ENCODE data around the gene AEBP1.

Gene AEBP1

GRCh38 chr7:44133295-44133694 is 29.1 kb downstream of the AEBP1 start:
- H3K4me3 ChIP-seq (ENCODE audit: low read length): no peak overlapping the region
- no peak for DNase-seq (ENCODE audit: low read depth)
- no peak for TF ChIP-seq CTCF (conservative IDR thresholded peaks at IDR 0.05; ENCODE audit: low read depth, low read length)

GRCh38 chr7:44134943-44135628 is 30.9 kb downstream of the AEBP1 start:
- DNase-seq (ENCODE audit: low read depth): no peak
- H3K4me3 ChIP-seq (ENCODE audit: low read length): no peak overlapping the region
- TF ChIP-seq CTCF (conservative IDR thresholded peaks at IDR 0.05; ENCODE audit: low read depth, low read length): no peak

- TF ChIP-seq CTCF (conservative IDR thresholded peaks at IDR 0.05; ENCODE audit: low read depth, low read length): no peak
- DNase-seq (ENCODE audit: low read depth): no peak
- H3K4me3 ChIP-seq (ENCODE audit: low read length): no peak overlapping the region
Observed at GRCh38 chr7:44136731-44137130, 32.6 kb downstream of the AEBP1 start.

- no peak for DNase-seq (ENCODE audit: low read depth)
Observed at GRCh38 chr7:44138698-44139097, 34.6 kb downstream of the AEBP1 start.

GRCh38 chr7:44139311-44140010 is 35.3 kb downstream of the AEBP1 start:
- DNase-seq (ENCODE audit: low read depth): no peak
- no peak for TF ChIP-seq CTCF (conservative IDR thresholded peaks at IDR 0.05; ENCODE audit: low read depth, low read length)
- no peak overlapping the region for H3K4me3 ChIP-seq (ENCODE audit: low read length)

More at GRCh38 chr7:44138698-44139097, 34.6 kb downstream of the AEBP1 start:
- no peak for TF ChIP-seq CTCF (conservative IDR thresholded peaks at IDR 0.05; ENCODE audit: low read depth, low read length)
- no peak overlapping the region for H3K4me3 ChIP-seq (ENCODE audit: low read length)

- no peak for DNase-seq (ENCODE audit: low read depth)
- H3K4me3 ChIP-seq (ENCODE audit: low read length): no peak overlapping the region
Observed at GRCh38 chr7:44140341-44140740, 36.2 kb downstream of the AEBP1 start.

More at GRCh38 chr7:44140341-44140740, 36.2 kb downstream of the AEBP1 start:
- TF ChIP-seq CTCF (conservative IDR thresholded peaks at IDR 0.05; ENCODE audit: low read depth, low read length): no peak
